Endothelial cell of umbilical vein (primary cell): ENCODE measurements around the gene FAM13B. TPM values are rescaled to one million over a fixed set of nuclear protein-coding genes. Genes with fewer than 3 reads are reported as not detected.

Experiments used
- BruUV-seq: library from RNA; stranded (reverse); fragments of 400-500 nt; replicated peaks from 2 replicates; lab custom pipeline; 2021; lab: Mats Ljungman, UMichigan
- CTCF ChIA-PET: fragments of 300-600, 350-600 bp; sonication (Branson Sonifier 250); formaldehyde crosslinking; loops from one replicate; lab custom pipeline; 2021; ENCODE audit warnings: antibody characterized with exemption, inconsistent platforms; lab: Charles Lee
- POLR2A ChIA-PET: fragments of 300-600, 350-600 bp; sonication (Branson Sonifier 250); formaldehyde crosslinking; loops from one replicate; lab custom pipeline; 2021; ENCODE audit warnings: antibody characterized with exemption, inconsistent platforms; lab: Charles Lee
- DNase-seq: peaks from one replicate; pipeline ENCODE4 v3.0.0-alpha.2; 2011; ENCODE audit warnings: low read depth, low spot score
- FAIRE-seq: peaks from 2 replicates; lab custom pipeline; 2011; peaks lifted over from hg19 to GRCh38; lab: Jason Lieb, UNC
- H2AFZ ChIP-seq: 2 replicates; pipeline ENCODE4 v1.6.0; 2012; ENCODE audit warnings: low read depth, low read length, control low read depth, inconsistent platforms
- H3K27ac ChIP-seq: 2 replicates; pipeline ENCODE4 v1.5.1; 2011; ENCODE audit warnings: low read depth, mild to moderate bottlenecking, control low read depth, low read length, moderate library complexity; ENCODE audit not compliant: insufficient read depth
- H3K27me3 ChIP-seq, 2 experiments: 2 replicates each; pipeline versions ENCODE4 v1.6.0 to v1.6.1; 2011; ENCODE audit warnings: low read length in 2 of 2, mixed read lengths in 1 of 2; ENCODE audit not compliant: control insufficient read depth in 2 of 2, insufficient read depth in 2 of 2
- H3K36me3 ChIP-seq, 2 experiments: 2 replicates in 1 of 2; 3 replicates in 1 of 2; pipeline ENCODE4 v1.5.1; 2011; ENCODE audit warnings: low read length in 2 of 2, mild to moderate bottlenecking in 1 of 2, moderate library complexity in 1 of 2; ENCODE audit not compliant: control insufficient read depth in 2 of 2, insufficient read depth in 2 of 2; ENCODE audit errors: extremely low read depth in 1 of 2
- H3K4me1 ChIP-seq: 3 replicates; pipeline ENCODE4 v1.5.1; 2011; ENCODE audit warnings: mild to moderate bottlenecking, low read length; ENCODE audit not compliant: control insufficient read depth, insufficient read depth; ENCODE audit errors: extremely low read depth
- H3K4me2 ChIP-seq: 2 replicates; pipeline ENCODE4 v1.6.1; 2011; ENCODE audit warnings: low read length, control low read depth, mixed read lengths; ENCODE audit not compliant: insufficient read depth
- H3K4me3 ChIP-seq, 3 experiments: fragments of 200-600 bp in 1 of 3; sonication (generic), shearing (Covaris generic) in 1 of 3; replicated peaks in 1 of 3; 2 replicates each; pipeline ENCODE4 v1.5.1; 2011 to 2016; ENCODE audit warnings: control low read depth in 3 of 3, low read length in 3 of 3, mild to moderate bottlenecking in 2 of 3, inconsistent platforms in 1 of 3, low read depth in 1 of 3, moderate library complexity in 1 of 3; ENCODE audit not compliant: insufficient read depth in 1 of 3
- H3K79me2 ChIP-seq: 2 replicates; pipeline ENCODE4 v1.6.0; 2012; ENCODE audit warnings: low read length, inconsistent platforms; ENCODE audit not compliant: control insufficient read depth, insufficient read depth
- H3K9ac ChIP-seq: replicated peaks from 2 replicates; pipeline ENCODE3; 2011; ENCODE audit warnings: low read length, control low read depth; ENCODE audit not compliant: insufficient read depth; ENCODE audit errors: extremely low read depth
- H3K9me1 ChIP-seq: replicated peaks from 3 replicates; pipeline ENCODE4 v1.6.0; 2011; ENCODE audit warnings: mild to moderate bottlenecking, low read length; ENCODE audit not compliant: control insufficient read depth, insufficient read depth; ENCODE audit errors: extremely low read depth
- H3K9me3 ChIP-seq: replicated peaks from 2 replicates; pipeline ENCODE4 v1.5.1; 2012; ENCODE audit warnings: low read length, inconsistent platforms; ENCODE audit not compliant: control insufficient read depth, insufficient read depth
- H4K20me1 ChIP-seq: replicated peaks from 2 replicates; pipeline ENCODE3; 2011; ENCODE audit warnings: mild to moderate bottlenecking, low read length; ENCODE audit not compliant: control insufficient read depth, insufficient read depth; ENCODE audit errors: extremely low read depth
- CTCF ChIP-seq, 2 donors: IDR thresholded peaks; 1 replicate in 1 of 2; 2 replicates in 1 of 2; pipeline ENCODE4 v1.5.1; 2011; ENCODE audit warnings: low read length in 2 of 2, mild to moderate bottlenecking in 2 of 2, moderate library complexity in 2 of 2, control low read depth in 1 of 2, inconsistent platforms in 1 of 2, low read depth in 1 of 2; ENCODE audit not compliant: insufficient read depth in 1 of 2; ENCODE audit errors: extremely low read depth in 1 of 2
- EZH2 ChIP-seq: IDR thresholded peaks from 2 replicates; pipeline ENCODE4 v1.6.1; 2012; ENCODE audit warnings: borderline replicate concordance, low read depth, mild to moderate bottlenecking, moderate library complexity, low read length, inconsistent platforms; ENCODE audit not compliant: severe bottlenecking
- FOS ChIP-seq: IDR thresholded peaks from 2 replicates; pipeline ENCODE4 v1.6.1; 2011; ENCODE audit warnings: mild to moderate bottlenecking, low read length, moderate library complexity, borderline replicate concordance; ENCODE audit not compliant: insufficient read depth
- GATA2 ChIP-seq: IDR thresholded peaks from 2 replicates; pipeline ENCODE4 v1.7.0; 2011; ENCODE audit warnings: low read depth, mild to moderate bottlenecking, moderate library complexity, mixed read lengths, low read length; ENCODE audit not compliant: insufficient read length, insufficient read depth
- JUN ChIP-seq: IDR thresholded peaks from 2 replicates; pipeline ENCODE4 v1.6.1; 2011; ENCODE audit warnings: borderline replicate concordance, low read depth; ENCODE audit not compliant: insufficient read length, insufficient read depth
- MAX ChIP-seq: IDR thresholded peaks from 2 replicates; pipeline ENCODE4 v1.6.1; 2011; ENCODE audit not compliant: insufficient read depth, insufficient read length
- MYC ChIP-seq: IDR thresholded peaks from one replicate; pipeline ENCODE4 v1.6.1; 2011; ENCODE audit warnings: mild to moderate bottlenecking, low read depth, low read length
- POLR2A ChIP-seq: IDR thresholded peaks from 2 replicates; pipeline ENCODE4 v1.6.1; 2012; ENCODE audit warnings: low read depth, mild to moderate bottlenecking, control low read depth, low read length
- POLR2AphosphoS5 ChIP-seq: IDR thresholded peaks from 2 replicates; pipeline ENCODE4 v1.6.1; 2012; ENCODE audit warnings: low read depth, mild to moderate bottlenecking, control low read depth, low read length, moderate library complexity; ENCODE audit not compliant: insufficient read depth
- dilution Hi-C: fragments of 300-500 bp; cut with MboI; formaldehyde crosslinking; loops from one replicate; pipeline ENCODE4 v1.15.0; 2019; ENCODE audit warnings: low sequenced_read_pairs; ENCODE audit not compliant: extremely low pct_ligation_motif_present
- intact Hi-C: fragments of 100-400 bp; cut with micrococcal nuclease; formaldehyde crosslinking; loops from one replicate; pipeline ENCODE4 v1.10.0; 2022
- polyA plus RNA-seq, 4 experiments: library from polyadenylated mRNA; depleted of rRNA in 3 of 4; stranded (reverse) in 3 of 4; unstranded in 1 of 4; fragments of >200 nt; gene quantifications; 2 replicates each; pipeline versions ENCODE4 v1.2.1 to v1.2.3, GENCODE V29; 2011 to 2012; ENCODE audit warnings: missing spikeins in 1 of 4
- total RNA-seq: library from RNA; stranded (reverse); gene quantifications from 2 replicates; pipeline ENCODE4 v1.2.3, GENCODE V29; 2021

Gene FAM13B
- total and polyA plus RNA-seq, 2 donors (not counting 3 experiments of a cell fraction or from before 2014, with no cell fraction given), result 8.7 to 25.4 TPM

GRCh38 chr5:137960141-137960540 is 72.7 kb downstream of the FAM13B start:
- no TSS peak for BruUV-seq
- intact Hi-C loops (no loop called here), dilution Hi-C loops (no loop called here)
- ChIA-PET CTCF (interaction anchor here (1.4 kb wide), 1 partner anchor 181 kb away, joined by 5 read pairs; no protein-coding TSS in a partner anchor), POLR2A (no interaction called here)
- peaks cover 22% of the 10 kb centered on the region for H3K4me1 ChIP-seq
- no peaks in the 10 kb centered on the region for H3K79me2 ChIP-seq
- no peak overlapping the region for H3K9ac ChIP-seq
- no peaks in the 10 kb centered on the region for H3K9me3 ChIP-seq
- peaks cover 0 to 3% of the 10 kb centered on the region in 2 experiments for H3K36me3 ChIP-seq
- no peak overlapping the region for H2AFZ ChIP-seq
- no peak overlapping the region for H3K27ac ChIP-seq
- H4K20me1 ChIP-seq, result no peaks in the 10 kb centered on the region
- H3K4me3 ChIP-seq, result no peak overlapping the region
- DNase-seq, result peak; percentile 24
- H3K4me2 ChIP-seq, result no peak overlapping the region
- no peaks in the 10 kb centered on the region for H3K27me3 ChIP-seq
- FAIRE-seq, result no peak
- TF ChIP-seq CTCF (IDR thresholded peaks at IDR 0.05; ENCODE audit: extremely low read depth in 1 of 2, insufficient read depth in 1 of 2, low read depth in 1 of 2, low read length in 2 of 2) (no peak), EZH2 (no peak), MAX (no peak), FOS (no peak), GATA2 (no peak), JUN (no peak), POLR2A (no peak), POLR2AphosphoS5 (no peak), MYC (no peak)
- H3K9me1 ChIP-seq, result no peaks in the 10 kb centered on the region
